GM15510 (cell line): ENCODE data around the gene ETV6.

Experiments
- POLR2A ChIP-seq: IDR thresholded peaks from 3 replicates; pipeline ENCODE4 v1.6.1; 2011; ENCODE audit warnings: borderline replicate concordance; ENCODE audit not compliant: insufficient read length; ENCODE audit errors: extremely low read depth

ETV6 gene

GRCh38 chr12:11655842-11656241 lies 6.4 kb downstream of the ETV6 start:
- no peak for TF ChIP-seq POLR2A

- TF ChIP-seq POLR2A: no peak
These were observed 7.1 kb downstream of the ETV6 start for GRCh38 chr12:11656550-11656949.

GRCh38 chr12:11657511-11657910 lies 8.0 kb downstream of the ETV6 start:
- TF ChIP-seq POLR2A: no peak

- TF ChIP-seq POLR2A: no peak
These were observed 9.3 kb downstream of the ETV6 start for GRCh38 chr12:11658791-11659190.

GRCh38 chr12:11660624-11661023 lies 11.2 kb downstream of the ETV6 start:
- TF ChIP-seq POLR2A: no peak

GRCh38 chr12:11661491-11662089 lies 12.1 kb downstream of the ETV6 start:
- no peak for TF ChIP-seq POLR2A

- TF ChIP-seq POLR2A: no peak
These were observed 12.9 kb downstream of the ETV6 start for GRCh38 chr12:11662369-11662768.

- TF ChIP-seq POLR2A: no peak
These were observed 13.7 kb downstream of the ETV6 start for GRCh38 chr12:11663130-11663529.

GRCh38 chr12:11664101-11664500 lies 14.6 kb downstream of the ETV6 start:
- no peak for TF ChIP-seq POLR2A

GRCh38 chr12:11666131-11667050 lies 16.9 kb downstream of the ETV6 start:
- TF ChIP-seq POLR2A: no peak

GRCh38 chr12:11667171-11667570 lies 17.7 kb downstream of the ETV6 start:
- no peak for TF ChIP-seq POLR2A

- TF ChIP-seq POLR2A: no peak
These were observed 19.1 kb downstream of the ETV6 start for GRCh38 chr12:11668611-11669010.

GRCh38 chr12:11669348-11669747 lies 19.9 kb downstream of the ETV6 start:
- no peak for TF ChIP-seq POLR2A

- TF ChIP-seq POLR2A: no peak
These were observed 23.1 kb downstream of the ETV6 start for GRCh38 chr12:11672256-11673191.
